ENCODE results near the gene HES6. TPM values are rescaled to one million over a fixed set of nuclear protein-coding genes. Genes with fewer than 3 reads are reported as not detected.

Gene HES6
- total RNA-seq, 2 donors from 2014 or later: 2.5 to 12.3 TPM

DNA sequence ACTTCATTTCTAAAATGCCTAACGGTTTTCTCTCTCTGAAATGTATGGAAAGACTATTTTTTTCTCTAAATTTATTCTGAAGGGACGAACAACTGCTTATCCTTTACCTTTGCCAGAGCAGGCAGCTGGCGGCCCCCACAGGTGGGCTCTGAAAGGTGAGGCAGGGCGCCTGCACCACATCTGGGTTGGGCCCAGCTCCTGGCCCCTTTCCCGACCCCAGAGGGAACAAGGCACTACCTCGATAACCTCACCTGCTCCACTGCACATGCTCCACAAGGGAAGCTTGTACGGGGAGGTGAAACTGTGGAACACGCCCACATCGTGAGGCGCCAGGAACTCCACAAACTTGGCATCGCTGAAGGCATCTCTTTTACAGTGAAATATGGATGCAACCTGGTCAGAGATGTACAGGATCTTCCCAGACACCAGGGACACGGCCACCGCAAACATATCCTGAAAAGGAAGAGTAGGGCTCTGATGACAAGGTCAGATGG is 31.3 kb upstream of the HES6 start:
- Histone ChIP-seq H3K4me1 (ENCODE audit: control insufficient read depth in 1 of 2, low read depth in 2 of 2) (no peaks in the 10 kb centered on the region), H3K27me3 (replicated peaks; ENCODE audit: insufficient read depth) (no peaks in the 10 kb centered on the region), H3K4me3 (no peak overlapping the region), H3K27ac (no peak overlapping the region), H3K36me3 (peaks cover 60% of the 10 kb centered on the region), H3K9me3 (no peaks in the 10 kb centered on the region)
- DNase-seq (ENCODE audit: low spot score) (no peak), ATAC-seq (ENCODE audit: insufficient number of reproducible peaks, low FRiP score, low read depth) (no peak)
- TF ChIP-seq, protein P1, sequence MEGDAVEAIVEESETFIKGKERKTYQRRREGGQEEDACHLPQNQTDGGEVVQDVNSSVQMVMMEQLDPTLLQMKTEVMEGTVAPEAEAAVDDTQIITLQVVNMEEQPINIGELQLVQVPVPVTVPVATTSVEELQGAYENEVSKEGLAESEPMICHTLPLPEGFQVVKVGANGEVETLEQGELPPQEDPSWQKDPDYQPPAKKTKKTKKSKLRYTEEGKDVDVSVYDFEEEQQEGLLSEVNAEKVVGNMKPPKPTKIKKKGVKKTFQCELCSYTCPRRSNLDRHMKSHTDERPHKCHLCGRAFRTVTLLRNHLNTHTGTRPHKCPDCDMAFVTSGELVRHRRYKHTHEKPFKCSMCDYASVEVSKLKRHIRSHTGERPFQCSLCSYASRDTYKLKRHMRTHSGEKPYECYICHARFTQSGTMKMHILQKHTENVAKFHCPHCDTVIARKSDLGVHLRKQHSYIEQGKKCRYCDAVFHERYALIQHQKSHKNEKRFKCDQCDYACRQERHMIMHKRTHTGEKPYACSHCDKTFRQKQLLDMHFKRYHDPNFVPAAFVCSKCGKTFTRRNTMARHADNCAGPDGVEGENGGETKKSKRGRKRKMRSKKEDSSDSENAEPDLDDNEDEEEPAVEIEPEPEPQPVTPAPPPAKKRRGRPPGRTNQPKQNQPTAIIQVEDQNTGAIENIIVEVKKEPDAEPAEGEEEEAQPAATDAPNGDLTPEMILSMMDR (IDR thresholded peaks at IDR 0.05): no peak

DNA sequence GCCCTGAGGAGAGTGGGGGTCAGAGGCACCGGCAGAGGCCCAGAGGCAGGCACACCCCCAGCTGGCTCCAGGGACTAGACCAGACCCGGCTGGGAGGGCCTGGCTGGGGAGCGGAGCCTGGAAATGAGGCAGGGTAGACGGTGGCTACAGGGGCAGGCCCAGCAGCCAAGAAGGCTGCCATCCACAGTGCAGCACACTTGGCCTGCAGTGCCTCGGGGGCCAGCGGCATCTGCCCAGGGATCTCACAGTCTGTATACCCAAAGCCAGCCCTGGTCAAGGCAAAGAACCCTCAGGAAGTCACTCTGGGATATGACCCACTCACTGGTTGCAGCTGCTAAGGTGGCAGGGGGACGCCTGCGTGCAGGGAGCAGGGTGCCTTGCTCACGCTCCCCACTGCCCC is 30.8 kb upstream of the HES6 start:
- Histone ChIP-seq H3K4me1 (ENCODE audit: control insufficient read depth in 1 of 2, low read depth in 2 of 2) (no peaks in the 10 kb centered on the region), H3K27ac (no peak overlapping the region), H3K4me3 (no peak overlapping the region), H3K9me3 (no peaks in the 10 kb centered on the region), H3K27me3 (replicated peaks; ENCODE audit: insufficient read depth) (no peaks in the 10 kb centered on the region), H3K36me3 (peaks cover 57% of the 10 kb centered on the region)
- DNase-seq (ENCODE audit: low spot score) (no peak), ATAC-seq (ENCODE audit: insufficient number of reproducible peaks, low FRiP score, low read depth) (no peak)
- TF ChIP-seq, protein P1 (IDR thresholded peaks at IDR 0.05): no peak

- H3K36me3 ChIP-seq: peaks cover 53% of the 10 kb centered on the region
- no peak overlapping the region for H3K27ac ChIP-seq
- no peaks in the 10 kb centered on the region for H3K4me1 ChIP-seq (ENCODE audit: control insufficient read depth in 1 of 2, low read depth in 2 of 2)
- no peaks in the 10 kb centered on the region for H3K9me3 ChIP-seq
- ATAC-seq (ENCODE audit: insufficient number of reproducible peaks, low FRiP score, low read depth): no peak
- TF ChIP-seq, protein P1 (IDR thresholded peaks at IDR 0.05): no peak
- no peak for DNase-seq (ENCODE audit: low spot score)
- no peak overlapping the region for H3K4me3 ChIP-seq
- no peaks in the 10 kb centered on the region for H3K27me3 ChIP-seq (replicated peaks; ENCODE audit: insufficient read depth)
Observed at GRCh38 chr2:238269741-238270140, 29.9 kb upstream of the HES6 start.

- no peak overlapping the region for H3K27ac ChIP-seq
- no peak overlapping the region for H3K4me3 ChIP-seq
- no peak for DNase-seq (ENCODE audit: low spot score)
- peaks cover 3 to 11% of the 10 kb centered on the region in 2 donors for H3K4me1 ChIP-seq (ENCODE audit: control insufficient read depth in 1 of 2, low read depth in 2 of 2)
- H3K36me3 ChIP-seq: peaks cover 48% of the 10 kb centered on the region
- ATAC-seq (ENCODE audit: insufficient number of reproducible peaks, low FRiP score, low read depth): no peak
- H3K27me3 ChIP-seq (replicated peaks; ENCODE audit: insufficient read depth): no peaks in the 10 kb centered on the region
- TF ChIP-seq, protein P1 (IDR thresholded peaks at IDR 0.05): no peak
- no peaks in the 10 kb centered on the region for H3K9me3 ChIP-seq
Observed at GRCh38 chr2:238267884-238268680, 28.2 kb upstream of the HES6 start.

- TF ChIP-seq, protein P1 (IDR thresholded peaks at IDR 0.05): no peak
- H3K4me1 ChIP-seq (ENCODE audit: control insufficient read depth in 1 of 2, low read depth in 2 of 2): peaks cover 3 to 12% of the 10 kb centered on the region in 2 donors
- ATAC-seq (ENCODE audit: insufficient number of reproducible peaks, low FRiP score, low read depth): no peak
- no peak for DNase-seq (ENCODE audit: low spot score)
- no peaks in the 10 kb centered on the region for H3K27me3 ChIP-seq (replicated peaks; ENCODE audit: insufficient read depth)
- H3K9me3 ChIP-seq: no peaks in the 10 kb centered on the region
- no peak overlapping the region for H3K27ac ChIP-seq
- H3K36me3 ChIP-seq: peaks cover 46% of the 10 kb centered on the region
- no peak overlapping the region for H3K4me3 ChIP-seq
Observed at GRCh38 chr2:238267341-238267710, 27.5 kb upstream of the HES6 start.
